ENCODE data around the gene DDIT3.

- TF ChIP-seq, protein P1, sequence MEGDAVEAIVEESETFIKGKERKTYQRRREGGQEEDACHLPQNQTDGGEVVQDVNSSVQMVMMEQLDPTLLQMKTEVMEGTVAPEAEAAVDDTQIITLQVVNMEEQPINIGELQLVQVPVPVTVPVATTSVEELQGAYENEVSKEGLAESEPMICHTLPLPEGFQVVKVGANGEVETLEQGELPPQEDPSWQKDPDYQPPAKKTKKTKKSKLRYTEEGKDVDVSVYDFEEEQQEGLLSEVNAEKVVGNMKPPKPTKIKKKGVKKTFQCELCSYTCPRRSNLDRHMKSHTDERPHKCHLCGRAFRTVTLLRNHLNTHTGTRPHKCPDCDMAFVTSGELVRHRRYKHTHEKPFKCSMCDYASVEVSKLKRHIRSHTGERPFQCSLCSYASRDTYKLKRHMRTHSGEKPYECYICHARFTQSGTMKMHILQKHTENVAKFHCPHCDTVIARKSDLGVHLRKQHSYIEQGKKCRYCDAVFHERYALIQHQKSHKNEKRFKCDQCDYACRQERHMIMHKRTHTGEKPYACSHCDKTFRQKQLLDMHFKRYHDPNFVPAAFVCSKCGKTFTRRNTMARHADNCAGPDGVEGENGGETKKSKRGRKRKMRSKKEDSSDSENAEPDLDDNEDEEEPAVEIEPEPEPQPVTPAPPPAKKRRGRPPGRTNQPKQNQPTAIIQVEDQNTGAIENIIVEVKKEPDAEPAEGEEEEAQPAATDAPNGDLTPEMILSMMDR (conservative IDR thresholded peaks at IDR 0.05; ENCODE audit: low read depth, low read length), result no peak
- no peak for TF ChIP-seq EZH2 (IDR thresholded peaks at IDR 0.05; ENCODE audit: low read length, unreplicated experiment)
These were observed 50.8 kb downstream of the DDIT3 start for GRCh38 chr12:57469296-57470164.

Data from PC-3 (cell line).